ENCODE data around the gene MERTK. TPM values are rescaled to one million over a fixed set of nuclear protein-coding genes. Genes with fewer than 3 reads are reported as not detected.
A peak's percentile ranks its signal among the peaks of the same experiment; 100 is the strongest.

Gene MERTK
- total RNA-seq, 2 experiments from 2014 or later: 0.94 to 1.4 TPM

GRCh38 chr2:112053917-112054846 lies 155.8 kb downstream of the MERTK start:
- Mint-ChIP-seq H3K4me3 (peak overlapping the region; percentile 97), H3K27me3 (no peaks in the 10 kb centered on the region)
- CTCF ChIA-PET: interaction anchor here (0.6 to 1.1 kb wide), 4 partner anchors 12 to 489 kb away, joined by 3 to 6 read pairs (median 4); no protein-coding TSS in a partner anchor

GRCh38 chr2:112054847-112055729 lies 156.7 kb downstream of the MERTK start, which contains the start of gene TMEM87B:
TSS of gene TMEM87B (plus strand) at chr2:112055269. CDS start at chr2:112055592, 323 bp downstream.
- intact Hi-C loops (cut with DNase I, micrococcal nuclease): loop anchor here (1.0 to 10.0 kb wide), 18 partner anchors 20 to 1840 kb away; partner anchors contain the start of genes ANAPC1 (in 2 of the 2), ZC3H6 (in 2 of the 2), ACTR3 (in 1 of the 2) and BCL2L11 (in 1 of the 2)
- ATAC-seq (peak; percentile 79), DNase-seq (peak; percentile 100)
- H3K4me3 Mint-ChIP-seq: peak within 1 kb of the TSS; percentile 97
- ChIA-PET POLR2A (interaction anchor here (0.9 to 1.7 kb wide), 5 partner anchors 8 to 199 kb away, joined by 3 to 5 read pairs (median 4); partner anchors contain the start of gene ANAPC1), CTCF (interaction anchor here (0.6 to 1.1 kb wide), 5 partner anchors 58 to 718 kb away, joined by 3 to 6 read pairs (median 3); no protein-coding TSS in a partner anchor)
- H3K36me3 Mint-ChIP-seq (ENCODE audit: low read depth): peaks cover 17% of the 10 kb centered on the region
- H3K27ac Mint-ChIP-seq: peak within 1 kb of the TSS; percentile 99
- no peaks in the 10 kb centered on the region for H3K9me3 Mint-ChIP-seq (ENCODE audit: low read depth)
- no peaks in the 10 kb centered on the region for H3K27me3 Mint-ChIP-seq
- H3K4me1 Mint-ChIP-seq: peaks cover 37% of the 10 kb centered on the region

More at GRCh38 chr2:112053917-112054846, 155.8 kb downstream of the MERTK start:
- ATAC-seq (peak; percentile 73), DNase-seq (peak; percentile 99)
- intact Hi-C loops (cut with DNase I, micrococcal nuclease): loop anchor here (1.0 to 10.0 kb wide), 10 partner anchors 21 to 1841 kb away; partner anchors contain the start of genes ANAPC1 (in 2 of the 2), ZC3H6 (in 2 of the 2), ACTR3 (in 1 of the 2) and BCL2L11 (in 1 of the 2)
- Mint-ChIP-seq H3K9me3 (ENCODE audit: low read depth) (no peaks in the 10 kb centered on the region), H3K36me3 (ENCODE audit: low read depth) (peaks cover 11% of the 10 kb centered on the region), H3K4me1 (peaks cover 34% of the 10 kb centered on the region), H3K27ac (peak overlapping the region; percentile 99)
- POLR2A ChIA-PET: interaction anchor here (0.9 to 1.7 kb wide), 5 partner anchors 9 to 199 kb away, joined by 3 to 5 read pairs (median 4); partner anchors contain the start of gene ANAPC1

GRCh38 chr2:112055730-112056625 lies 157.6 kb downstream of the MERTK start:
- DNase-seq (peak; percentile 52), ATAC-seq (no peak)
- intact Hi-C loops (cut with DNase I, micrococcal nuclease): loop anchor here (1.0 to 10.0 kb wide), 13 partner anchors 19 to 1839 kb away; partner anchors contain the start of genes ACTR3 (in 1 of the 2), ANAPC1 (in 1 of the 2), CHCHD5 (in 1 of the 2) and CKAP2L (in 1 of the 2)
- Mint-ChIP-seq H3K9me3 (ENCODE audit: low read depth) (no peaks in the 10 kb centered on the region), H3K27ac (peak overlapping the region; percentile 85), H3K4me1 (peaks cover 37% of the 10 kb centered on the region), H3K4me3 (peak overlapping the region; percentile 79), H3K27me3 (no peaks in the 10 kb centered on the region), H3K36me3 (ENCODE audit: low read depth) (peaks cover 17% of the 10 kb centered on the region)
- CTCF ChIA-PET: interaction anchor here (0.8 to 0.9 kb wide), 2 partner anchors 173 to 717 kb away, joined by 3 to 4 read pairs; no protein-coding TSS in a partner anchor
- POLR2A ChIA-PET: interaction anchor here (0.7 to 1.7 kb wide), 3 partner anchors 10 to 487 kb away, joined by 3 to 5 read pairs (median 3); no protein-coding TSS in a partner anchor

- no peak for DNase-seq
- POLR2A ChIA-PET: interaction anchor here (0.7 kb wide), 1 partner anchor 487 kb away, joined by 3 read pairs; no protein-coding TSS in a partner anchor
- H3K9me3 Mint-ChIP-seq (ENCODE audit: low read depth): no peaks in the 10 kb centered on the region
- H3K4me1 Mint-ChIP-seq: peaks cover 41% of the 10 kb centered on the region
- intact Hi-C loops (cut with DNase I, micrococcal nuclease): loop anchor here (5.0 to 10.0 kb wide), 5 partner anchors 51 to 1838 kb away; partner anchors contain the start of genes ACTR3 (in 1 of the 2) and CKAP2L (in 1 of the 2)
- peaks cover 22% of the 10 kb centered on the region for H3K36me3 Mint-ChIP-seq (ENCODE audit: low read depth)
- ATAC-seq: no peak
- H3K27me3 Mint-ChIP-seq: no peaks in the 10 kb centered on the region
- peak overlapping the region; percentile 79 for H3K4me3 Mint-ChIP-seq
- peak overlapping the region; percentile 85 for H3K27ac Mint-ChIP-seq
- CTCF ChIA-PET: no interaction called here
Measured at GRCh38 chr2:112056626-112056987, 158.2 kb downstream of the MERTK start.

DNA sequence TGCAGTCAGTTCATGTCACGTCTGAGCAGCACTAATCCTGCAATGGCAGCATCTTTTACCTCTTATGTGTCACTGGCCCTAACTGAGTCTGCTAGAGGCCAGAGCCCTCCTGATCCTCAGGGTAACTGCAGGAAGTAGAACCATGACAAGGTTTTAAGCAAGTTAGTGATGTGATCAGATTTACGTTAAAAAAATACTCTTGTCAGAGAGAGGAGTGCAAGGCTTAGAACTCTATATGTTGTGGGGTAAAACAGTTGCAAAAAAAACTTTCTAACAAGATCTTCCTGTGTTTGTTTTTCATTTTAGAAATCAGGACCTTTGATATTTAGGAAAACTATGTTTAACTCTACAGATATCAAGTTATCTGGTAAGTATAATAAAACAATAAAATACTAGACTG lies 161.3 kb downstream of the MERTK start:
- ChIA-PET POLR2A (no interaction called here), CTCF (no interaction called here)
- Mint-ChIP-seq H3K4me1 (peaks cover 55% of the 10 kb centered on the region), H3K27ac (no peak overlapping the region), H3K36me3 (ENCODE audit: low read depth) (peaks cover 51% of the 10 kb centered on the region), H3K27me3 (no peaks in the 10 kb centered on the region), H3K4me3 (no peak overlapping the region), H3K9me3 (ENCODE audit: low read depth) (peaks cover 7% of the 10 kb centered on the region)
- intact Hi-C loops (cut with DNase I, micrococcal nuclease): loop anchor here (5.0 to 10.0 kb wide), 5 partner anchors 48 to 1835 kb away; partner anchors contain the start of genes ACTR3 (in 1 of the 2) and CKAP2L (in 1 of the 2)
- no peak for ATAC-seq
- no peak for DNase-seq

- DNase-seq: no peak
- ATAC-seq: no peak
- ChIA-PET POLR2A (no interaction called here), CTCF (interaction anchor here (0.7 kb wide), 1 partner anchor 401 kb away, joined by 3 read pairs; no protein-coding TSS in a partner anchor)
- Mint-ChIP-seq H3K27me3 (no peaks in the 10 kb centered on the region), H3K27ac (peak overlapping the region; percentile 83), H3K36me3 (ENCODE audit: low read depth) (peaks cover 59% of the 10 kb centered on the region), H3K9me3 (ENCODE audit: low read depth) (peaks cover 7% of the 10 kb centered on the region), H3K4me3 (no peak overlapping the region), H3K4me1 (peaks cover 62% of the 10 kb centered on the region)
- intact Hi-C loops (cut with DNase I, micrococcal nuclease): no loop called here
Measured at GRCh38 chr2:112061299-112061698, 162.9 kb downstream of the MERTK start.

DNA sequence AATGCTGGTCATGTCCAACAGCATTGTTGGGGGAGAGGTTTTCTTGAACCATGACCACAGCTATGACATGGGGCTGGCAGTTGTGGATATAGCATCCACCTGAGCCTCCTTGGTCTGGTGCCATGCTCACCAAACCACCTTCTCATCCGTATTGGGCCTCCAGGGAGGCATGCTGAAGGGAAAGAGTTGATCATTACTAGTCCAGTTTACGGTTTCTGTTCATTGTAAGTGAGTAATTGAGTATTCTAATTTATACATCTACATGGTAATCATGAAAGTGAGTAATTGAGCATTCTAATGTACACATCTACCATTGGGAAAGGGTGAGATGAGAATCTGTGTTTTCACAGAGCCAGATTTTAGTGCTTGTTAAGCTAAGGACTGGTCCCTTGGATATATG lies 163.4 kb downstream of the MERTK start:
- peak; percentile 45 for DNase-seq
- peaks cover 60% of the 10 kb centered on the region for H3K36me3 Mint-ChIP-seq (ENCODE audit: low read depth)
- CTCF ChIA-PET: interaction anchor here (2.1 kb wide), 1 partner anchor 12 kb away, joined by 5 read pairs; no protein-coding TSS in a partner anchor

GRCh38 chr2:112062894-112063293 lies 164.5 kb downstream of the MERTK start:
- H3K4me3 Mint-ChIP-seq: no peak overlapping the region
- POLR2A ChIA-PET: interaction anchor here (0.6 to 1.0 kb wide), 2 partner anchors 8 to 211 kb away, joined by 4 to 9 read pairs; no protein-coding TSS in a partner anchor
- CTCF ChIA-PET: interaction anchor here (0.6 to 2.1 kb wide), 5 partner anchors 11 to 164 kb away, joined by 3 to 5 read pairs (median 3); no protein-coding TSS in a partner anchor
- peak overlapping the region; percentile 83 for H3K27ac Mint-ChIP-seq
- peaks cover 52% of the 10 kb centered on the region for H3K4me1 Mint-ChIP-seq
- H3K36me3 Mint-ChIP-seq (ENCODE audit: low read depth): peaks cover 66% of the 10 kb centered on the region
- ATAC-seq (peak; percentile 76), DNase-seq (no peak)
- intact Hi-C loops (cut with DNase I, micrococcal nuclease): no loop called here
- H3K9me3 Mint-ChIP-seq (ENCODE audit: low read depth): peaks cover 7% of the 10 kb centered on the region
- no peaks in the 10 kb centered on the region for H3K27me3 Mint-ChIP-seq

More for the DNA sequence above, 163.4 kb downstream of the MERTK start:
- Mint-ChIP-seq H3K4me1 (peaks cover 59% of the 10 kb centered on the region), H3K9me3 (ENCODE audit: low read depth) (peaks cover 7% of the 10 kb centered on the region), H3K27ac (peak overlapping the region; percentile 83), H3K4me3 (no peak overlapping the region), H3K27me3 (no peaks in the 10 kb centered on the region)
- intact Hi-C loops (cut with DNase I, micrococcal nuclease): no loop called here
- ATAC-seq: peak; percentile 60
- POLR2A ChIA-PET: no interaction called here

GRCh38 chr2:112065486-112065885 lies 167.1 kb downstream of the MERTK start:
- Mint-ChIP-seq H3K4me3 (no peak overlapping the region), H3K4me1 (peaks cover 43% of the 10 kb centered on the region), H3K9me3 (ENCODE audit: low read depth) (peaks cover 14% of the 10 kb centered on the region), H3K27me3 (no peaks in the 10 kb centered on the region), H3K36me3 (ENCODE audit: low read depth) (peaks cover 75% of the 10 kb centered on the region), H3K27ac (peak overlapping the region; percentile 26)
- ChIA-PET POLR2A (no interaction called here), CTCF (no interaction called here)
- ATAC-seq (no peak), DNase-seq (no peak)
- intact Hi-C loops (cut with DNase I, micrococcal nuclease): no loop called here
